CD1c-positive myeloid dendritic cell (primary cell): ENCODE measurements around the gene ISYNA1.

Source experiments
- DNase-seq: peaks from one replicate; pipeline ENCODE4 v3.0.0-alpha.2; 2016; ENCODE audit errors: extremely low spot score

Gene ISYNA1

GRCh38 chr19:18437491-18438330, at the start of gene ISYNA1:
TSS of gene ISYNA1 (minus strand) at chr19:18438133. CDS start at chr19:18437979, 154 bp downstream.
- DNase-seq, result peak; percentile 49

- DNase-seq, result no peak
Measured at GRCh38 chr19:18486746-18487145, 48.8 kb upstream of the ISYNA1 start.

- DNase-seq, result no peak
Measured at GRCh38 chr19:18484992-18485391, 47.1 kb upstream of the ISYNA1 start.

GRCh38 chr19:18483119-18483890, 45.4 kb upstream of the ISYNA1 start:
- no peak for DNase-seq

GRCh38 chr19:18481505-18482222, 43.7 kb upstream of the ISYNA1 start:
- DNase-seq, result peak; percentile 66

- peak; percentile 63 for DNase-seq
Measured at GRCh38 chr19:18480006-18480691, 42.2 kb upstream of the ISYNA1 start.

- DNase-seq, result peak; percentile 97
Measured at GRCh38 chr19:18478545-18479311, 40.8 kb upstream of the ISYNA1 start.

GRCh38 chr19:18477974-18478373, 40.0 kb upstream of the ISYNA1 start:
- DNase-seq, result no peak

- no peak for DNase-seq
Measured at GRCh38 chr19:18477042-18477779, 39.3 kb upstream of the ISYNA1 start.

GRCh38 chr19:18476507-18477041, 38.6 kb upstream of the ISYNA1 start:
- no peak for DNase-seq

- DNase-seq, result no peak
Measured at GRCh38 chr19:18475762-18476331, 37.9 kb upstream of the ISYNA1 start.

GRCh38 chr19:18475004-18475453, 37.1 kb upstream of the ISYNA1 start:
- no peak for DNase-seq

- no peak for DNase-seq
Measured at GRCh38 chr19:18474366-18474887, 36.5 kb upstream of the ISYNA1 start.

GRCh38 chr19:18473706-18474087, 35.8 kb upstream of the ISYNA1 start:
- no peak for DNase-seq

- no peak for DNase-seq
Measured at GRCh38 chr19:18473003-18473705, 35.2 kb upstream of the ISYNA1 start.

- no peak for DNase-seq
Measured at GRCh38 chr19:18470787-18471186, 32.9 kb upstream of the ISYNA1 start.

- DNase-seq, result peak; percentile 70
Measured at GRCh38 chr19:18469069-18469846, 31.3 kb upstream of the ISYNA1 start.

GRCh38 chr19:18468517-18468916, 30.6 kb upstream of the ISYNA1 start:
- DNase-seq, result no peak
